Smooth muscle cell (in vitro differentiated cells): ENCODE data around the gene ROBO3. TPM values are rescaled to one million over a fixed set of nuclear protein-coding genes. Genes with fewer than 3 reads are reported as not detected.

Experiments used
- DNase-seq: peaks from one replicate; lab custom pipeline; 2025; ENCODE audit not compliant: unreplicated experiment; lab: John Stamatoyannopoulos, UW
- H2AFZ ChIP-seq: fragments of 200-600 bp; sonication (generic); 2 replicates; pipeline ENCODE4 v1.6.0; 2016; ENCODE audit warnings: antibody characterized with exemption, low read depth, mild to moderate bottlenecking
- H3F3A ChIP-seq: fragments of 200-600 bp; sonication (generic); 2 replicates; pipeline ENCODE4 v1.6.0; 2017; ENCODE audit warnings: antibody characterized with exemption, low read depth
- H3K27ac ChIP-seq: fragments of 200-600 bp; sonication (generic); 2 replicates; pipeline ENCODE4 v1.5.1; 2016; ENCODE audit warnings: low read depth, mild to moderate bottlenecking
- H3K27me3 ChIP-seq: fragments of 200-600 bp; sonication (generic); 2 replicates; pipeline ENCODE4 v1.6.1; 2016; ENCODE audit warnings: low read depth, mild to moderate bottlenecking
- H3K36me3 ChIP-seq: fragments of 200-600 bp; sonication (generic); 2 replicates; pipeline ENCODE4 v1.5.1; 2016; ENCODE audit warnings: low read depth
- H3K4me1 ChIP-seq: fragments of 200-600 bp; sonication (generic); 2 replicates; pipeline ENCODE4 v1.5.1; 2016; ENCODE audit warnings: low read depth
- H3K4me2 ChIP-seq: fragments of 200-600 bp; sonication (generic); 2 replicates; pipeline ENCODE4 v1.6.0; 2016; ENCODE audit warnings: mild to moderate bottlenecking
- H3K4me3 ChIP-seq: fragments of 200-600 bp; sonication (generic); 2 replicates; pipeline ENCODE4 v1.5.1; 2016; ENCODE audit warnings: mild to moderate bottlenecking
- H3K79me2 ChIP-seq: fragments of 200-600 bp; sonication (generic); 2 replicates; pipeline ENCODE4 v1.6.0; 2016; ENCODE audit warnings: low read depth, mild to moderate bottlenecking
- H3K9ac ChIP-seq: fragments of 200-600 bp; sonication (generic); 2 replicates; pipeline ENCODE4 v1.6.0; 2016; ENCODE audit warnings: low read depth
- H3K9me3 ChIP-seq: fragments of 200-600 bp; sonication (generic); replicated peaks from 2 replicates; pipeline ENCODE4 v1.5.1; 2016; ENCODE audit warnings: low read depth
- H4K20me1 ChIP-seq: fragments of 200-600 bp; sonication (generic); 2 replicates; pipeline ENCODE4 v1.6.0; 2016; ENCODE audit warnings: low read depth
- CTCF ChIP-seq: fragments of 200-600 bp; sonication (generic); IDR thresholded peaks from 2 replicates; pipeline ENCODE4 v1.5.1; 2017; ENCODE audit warnings: borderline replicate concordance, mild to moderate bottlenecking, antibody characterized with exemption; ENCODE audit not compliant: insufficient read depth, poor library complexity, severe bottlenecking
- whole genome bisulfite sequencing: methylation state at CpG from one replicate; pipeline ENCODE4 v1.1.7; 2016; ENCODE audit warnings: low lambda C conversion rate; 5-methylcytosine and 5-hydroxymethylcytosine counted together
- polyA plus RNA-seq: library from polyadenylated mRNA; unstranded; fragments of >200 nt; fragmentation: Nextera tagmentation; extraction: Ambion mirVana; gene quantifications from 2 replicates; pipeline ENCODE4 v1.2.1, GENCODE V29; 2016
- total RNA-seq: library from RNA; depleted of rRNA; stranded (reverse); fragments of >200 nt; gene quantifications from 2 replicates; pipeline ENCODE4 v1.2.3, GENCODE V29; 2014

The ROBO3 gene
- total and polyA plus RNA-seq, 2 experiments from 2014 or later: 8.9 to 12.8 TPM

- peaks cover 3% of the 10 kb centered on the region for H3K27me3 ChIP-seq
- DNase-seq: no peak
- H3K9me3 ChIP-seq: no peaks in the 10 kb centered on the region
- H3K9ac ChIP-seq: no peak overlapping the region
- H3K27ac ChIP-seq: no peak overlapping the region
- H4K20me1 ChIP-seq: no peaks in the 10 kb centered on the region
- H3K4me2 ChIP-seq: no peak overlapping the region
- no peaks in the 10 kb centered on the region for H3K36me3 ChIP-seq
- no peaks in the 10 kb centered on the region for H3K79me2 ChIP-seq
- H3F3A ChIP-seq: no peaks in the 10 kb centered on the region
- H2AFZ ChIP-seq: no peak overlapping the region
- H3K4me1 ChIP-seq: peaks cover 4% of the 10 kb centered on the region
- H3K4me3 ChIP-seq: no peak overlapping the region
- no peak for TF ChIP-seq CTCF
Measured at GRCh38 chr11:124923296-124923695, 58.1 kb downstream of the ROBO3 start.

GRCh38 chr11:124928942-124929665 lies 63.9 kb downstream of the ROBO3 start:
- Histone ChIP-seq H3K27ac (no peak overlapping the region), H3K9ac (no peak overlapping the region), H3K27me3 (peaks cover 3% of the 10 kb centered on the region), H3K9me3 (no peaks in the 10 kb centered on the region), H3K4me2 (no peak overlapping the region), H3K4me1 (peaks cover 2% of the 10 kb centered on the region), H4K20me1 (no peaks in the 10 kb centered on the region), H3K4me3 (no peak overlapping the region), H3K36me3 (no peaks in the 10 kb centered on the region), H3K79me2 (no peaks in the 10 kb centered on the region), H2AFZ (no peak overlapping the region), H3F3A (no peaks in the 10 kb centered on the region)
- TF ChIP-seq CTCF: no peak
- DNase-seq: no peak
- WGBS: 81% methylated on average over 4 of the region's 4 CpGs

GRCh38 chr11:124930799-124931198 lies 65.6 kb downstream of the ROBO3 start:
- Histone ChIP-seq H3K36me3 (no peaks in the 10 kb centered on the region), H3K79me2 (no peaks in the 10 kb centered on the region)
- WGBS: 73% methylated on average over 3 of the region's 3 CpGs

More at GRCh38 chr11:124930799-124931198, 65.6 kb downstream of the ROBO3 start:
- Histone ChIP-seq H3F3A (no peaks in the 10 kb centered on the region), H4K20me1 (no peaks in the 10 kb centered on the region), H3K4me3 (no peak overlapping the region), H3K4me1 (peaks cover 17% of the 10 kb centered on the region), H3K9me3 (no peaks in the 10 kb centered on the region), H3K27me3 (peaks cover 5% of the 10 kb centered on the region), H3K27ac (no peak overlapping the region), H3K9ac (no peak overlapping the region), H3K4me2 (no peak overlapping the region), H2AFZ (no peak overlapping the region)
- no peak for TF ChIP-seq CTCF
- no peak for DNase-seq

Other genes starting within 250 kb of the ROBO3 start
- 23.4 and 30.6 TPM in 2 replicates for gene TBRG1, start 242.6 kb upstream of the ROBO3 start, total RNA-seq
- gene TBRG1, start 242.6 kb upstream of the ROBO3 start, polyA plus RNA-seq: 28.5 and 28.9 TPM in 2 replicates
- gene SIAE, start 191.7 kb upstream of the ROBO3 start, total RNA-seq: 12.5 and 14.1 TPM in 2 replicates
- 9.7 and 11.5 TPM in 2 replicates for gene SIAE, start 191.7 kb upstream of the ROBO3 start, polyA plus RNA-seq
- 6.1 and 12.2 TPM in 2 replicates for gene SPA17, start 191.5 kb upstream of the ROBO3 start, total RNA-seq
- gene SPA17, start 191.5 kb upstream of the ROBO3 start, polyA plus RNA-seq: 7.4 and 9.2 TPM in 2 replicates
- 1.2 TPM in 1 of 2 replicates, not detected in the other for gene NRGN, start 125.5 kb upstream of the ROBO3 start, total RNA-seq
- gene NRGN, start 125.5 kb upstream of the ROBO3 start, polyA plus RNA-seq: 2.0 and 2.8 TPM in 2 replicates
- gene VSIG2, start 113.2 kb upstream of the ROBO3 start, total RNA-seq: not detected in 2 replicates
- gene VSIG2, start 113.2 kb upstream of the ROBO3 start, polyA plus RNA-seq: not detected in 2 replicates
- gene ESAM, start 103.1 kb upstream of the ROBO3 start, total RNA-seq: 0.31 and 0.76 TPM in 2 replicates
- gene ESAM, start 103.1 kb upstream of the ROBO3 start, polyA plus RNA-seq: 0.94 and 1.5 TPM in 2 replicates
- 18.8 and 25.3 TPM in 2 replicates for gene MSANTD2, start 65.0 kb upstream of the ROBO3 start, total RNA-seq
- 11.4 and 13.6 TPM in 2 replicates for gene MSANTD2, start 65.0 kb upstream of the ROBO3 start, polyA plus RNA-seq
- not detected in 2 replicates for gene ROBO4, start 32.4 kb downstream of the ROBO3 start, total RNA-seq
- 0.06 and 0.40 TPM in 2 replicates for gene ROBO4, start 32.4 kb downstream of the ROBO3 start, polyA plus RNA-seq
- not detected in 2 replicates for gene HEPN1, start 53.8 kb downstream of the ROBO3 start, total RNA-seq
- not detected in 2 replicates for gene HEPN1, start 53.8 kb downstream of the ROBO3 start, polyA plus RNA-seq
- not detected in 2 replicates for gene HEPACAM, start 70.6 kb downstream of the ROBO3 start, total RNA-seq
- not detected in 2 replicates for gene HEPACAM, start 70.6 kb downstream of the ROBO3 start, polyA plus RNA-seq
- 2.7 and 4.0 TPM in 2 replicates for gene CCDC15, start 88.8 kb downstream of the ROBO3 start, total RNA-seq
- gene CCDC15, start 88.8 kb downstream of the ROBO3 start, polyA plus RNA-seq: 1.2 and 1.9 TPM in 2 replicates
- 3.3 and 5.3 TPM in 2 replicates for gene SLC37A2, start 197.9 kb downstream of the ROBO3 start, total RNA-seq
- 0.69 and 0.71 TPM in 2 replicates for gene SLC37A2, start 197.9 kb downstream of the ROBO3 start, polyA plus RNA-seq
- 22.1 and 24.5 TPM in 2 replicates for gene TMEM218, start 246.2 kb downstream of the ROBO3 start, total RNA-seq
- 22.7 and 30.7 TPM in 2 replicates for gene TMEM218, start 246.2 kb downstream of the ROBO3 start, polyA plus RNA-seq